Erythroblast (primary cell): Measurements from ENCODE around the gene TSHZ2.

Experiments
- GATA1 ChIP-seq: IDR thresholded peaks from 2 replicates; pipeline ENCODE4 v1.6.1; 2011; ENCODE audit warnings: low read depth, mild to moderate bottlenecking, control low read depth, low read length, moderate library complexity
- POLR2A ChIP-seq: IDR thresholded peaks from 2 replicates; pipeline ENCODE4 v1.6.1; 2011; ENCODE audit warnings: mild to moderate bottlenecking, low read length

DNA sequence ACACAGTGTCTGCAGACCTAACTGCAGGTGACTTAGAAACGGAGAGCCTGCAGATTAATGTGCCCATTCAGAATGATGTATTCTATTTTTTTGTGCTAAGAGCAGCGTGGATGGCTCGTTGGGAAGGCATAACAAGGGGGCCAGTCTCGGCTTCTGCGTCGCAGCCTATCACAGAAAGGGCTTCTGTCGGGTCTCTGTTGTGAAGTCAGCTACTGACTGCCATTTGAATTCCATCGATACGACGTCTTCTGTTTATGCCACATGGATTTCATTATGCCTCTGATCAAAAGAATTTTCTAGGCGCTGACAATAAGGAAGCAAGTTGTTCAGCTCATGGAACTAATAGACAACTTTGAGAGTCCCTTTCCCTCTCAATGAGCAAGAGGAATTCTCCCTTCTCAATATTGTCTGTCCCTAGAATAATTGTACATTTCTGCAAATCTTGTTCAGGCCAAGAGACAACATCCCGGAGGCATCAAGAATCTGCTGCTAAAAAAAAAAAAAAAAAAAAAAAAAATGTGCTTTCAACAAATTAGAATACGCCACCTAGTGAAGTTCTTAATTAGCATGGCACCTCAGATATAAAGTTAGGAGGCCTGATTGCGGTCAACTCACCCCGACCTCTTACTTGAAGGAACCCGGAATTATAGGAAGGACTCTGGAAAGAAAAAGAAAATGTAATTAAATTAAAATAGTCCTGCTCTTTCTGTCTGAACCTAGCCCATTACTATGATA lies 223.9 kb downstream of the TSHZ2 start:
- TF ChIP-seq POLR2A (no peak), GATA1 (no peak)
